DOHH2 (cell line): ENCODE data around the gene VDAC2.

Experiments used
- H3F3A ChIP-seq: fragments of 200-600 bp; sonication (generic), shearing (Covaris generic); 2 replicates; pipeline ENCODE4 v1.6.0; 2016; ENCODE audit warnings: antibody characterized with exemption, mild to moderate bottlenecking; ENCODE audit not compliant: control insufficient read depth, insufficient read depth
- H3K27ac ChIP-seq: fragments of 200-600 bp; sonication (generic); 2 replicates; pipeline ENCODE4 v1.5.1; 2014; ENCODE audit warnings: low read depth, mild to moderate bottlenecking, low read length, moderate library complexity
- H3K27me3 ChIP-seq: fragments of 200-600 bp; sonication (generic); 2 replicates; pipeline ENCODE4 v1.6.1; 2014; ENCODE audit warnings: mild to moderate bottlenecking, low read length, mixed read lengths; ENCODE audit not compliant: control insufficient read depth
- H3K36me3 ChIP-seq: fragments of 200-600 bp; sonication (generic); 2 replicates; pipeline ENCODE4 v1.6.1; 2014; ENCODE audit warnings: mild to moderate bottlenecking, low read length, moderate library complexity, mixed read lengths; ENCODE audit not compliant: control insufficient read depth
- H3K4me1 ChIP-seq: fragments of 200-600 bp; sonication (generic); 2 replicates; pipeline ENCODE4 v1.6.1; 2014; ENCODE audit warnings: mild to moderate bottlenecking, low read length, mixed read lengths; ENCODE audit not compliant: control insufficient read depth
- H3K4me2 ChIP-seq: fragments of 200-600 bp; sonication (generic); 2 replicates; pipeline ENCODE4 v1.6.0; 2014; ENCODE audit warnings: mild to moderate bottlenecking, low read length, moderate library complexity
- H3K4me3 ChIP-seq: fragments of 200-600 bp; sonication (generic); 2 replicates; pipeline ENCODE4 v1.5.1; 2014; ENCODE audit warnings: mild to moderate bottlenecking, low read length, mixed read lengths
- H3K79me2 ChIP-seq: fragments of 200-600 bp; sonication (generic); 2 replicates; pipeline ENCODE4 v1.6.1; 2014; ENCODE audit warnings: mild to moderate bottlenecking, low read length, mixed read lengths; ENCODE audit not compliant: control insufficient read depth
- H3K9me2 ChIP-seq: fragments of 200-600 bp; sonication (generic); replicated peaks from 2 replicates; pipeline ENCODE4 v1.6.1; 2014; ENCODE audit warnings: mild to moderate bottlenecking, low read length, mixed read lengths; ENCODE audit not compliant: control insufficient read depth
- H3K9me3 ChIP-seq: fragments of 200-600 bp; sonication (generic); 2 replicates; pipeline ENCODE4 v1.6.1; 2014; ENCODE audit warnings: antibody characterized with exemption, low read length, mixed read lengths; ENCODE audit not compliant: control insufficient read depth, insufficient read depth
- H4K20me1 ChIP-seq: fragments of 200-600 bp; sonication (generic); 2 replicates; pipeline ENCODE4 v1.6.0; 2014; ENCODE audit warnings: low read depth, mild to moderate bottlenecking, antibody characterized with exemption, low read length, moderate library complexity; ENCODE audit not compliant: control insufficient read depth, insufficient read depth
- EZH2phosphoT487 ChIP-seq: fragments of 200-600 bp; sonication (generic); IDR thresholded peaks from 2 replicates; pipeline ENCODE4 v1.6.1; 2017; ENCODE audit warnings: borderline replicate concordance, mild to moderate bottlenecking, antibody characterized with exemption, low read length, moderate library complexity, mixed read lengths
- TF ChIP-seq, protein P1 (sequence below): fragments of 200-600 bp; sonication (generic); IDR thresholded peaks from one replicate; pipeline ENCODE4 v1.5.1; 2014; ENCODE audit warnings: antibody characterized with exemption, mild to moderate bottlenecking, low read depth, low read length; ENCODE audit not compliant: poor library complexity, severe bottlenecking

The VDAC2 gene

DNA sequence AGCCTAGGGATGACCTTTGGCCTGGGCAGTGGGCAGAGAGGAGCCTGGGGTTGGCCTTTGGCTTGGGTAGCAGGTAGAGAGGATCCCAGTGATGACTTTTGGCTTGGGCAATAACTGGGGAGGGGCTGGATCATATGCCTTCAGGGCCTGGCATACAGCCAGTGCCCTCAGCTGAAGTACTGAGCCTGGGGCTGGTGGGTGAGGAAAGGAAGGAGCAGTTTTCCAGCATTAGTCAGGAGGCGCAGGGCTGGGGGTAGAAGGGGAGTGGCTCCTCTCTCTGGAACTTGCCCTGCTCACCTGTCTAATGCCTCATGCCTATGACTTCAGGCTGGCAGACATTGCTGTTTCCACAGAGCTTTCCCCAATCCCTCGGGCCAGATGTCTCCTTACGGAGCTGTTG lies 40.3 kb downstream of the VDAC2 start:
- Histone ChIP-seq H3K79me2 (no peaks in the 10 kb centered on the region), H3K4me2 (no peak overlapping the region), H3F3A (no peaks in the 10 kb centered on the region), H4K20me1 (no peaks in the 10 kb centered on the region), H3K27me3 (no peaks in the 10 kb centered on the region), H3K4me3 (no peak overlapping the region), H3K27ac (no peak overlapping the region), H3K9me2 (no peaks in the 10 kb centered on the region), H3K36me3 (no peaks in the 10 kb centered on the region), H3K9me3 (peaks cover 7% of the 10 kb centered on the region), H3K4me1 (no peaks in the 10 kb centered on the region)
- TF ChIP-seq, protein P1, sequence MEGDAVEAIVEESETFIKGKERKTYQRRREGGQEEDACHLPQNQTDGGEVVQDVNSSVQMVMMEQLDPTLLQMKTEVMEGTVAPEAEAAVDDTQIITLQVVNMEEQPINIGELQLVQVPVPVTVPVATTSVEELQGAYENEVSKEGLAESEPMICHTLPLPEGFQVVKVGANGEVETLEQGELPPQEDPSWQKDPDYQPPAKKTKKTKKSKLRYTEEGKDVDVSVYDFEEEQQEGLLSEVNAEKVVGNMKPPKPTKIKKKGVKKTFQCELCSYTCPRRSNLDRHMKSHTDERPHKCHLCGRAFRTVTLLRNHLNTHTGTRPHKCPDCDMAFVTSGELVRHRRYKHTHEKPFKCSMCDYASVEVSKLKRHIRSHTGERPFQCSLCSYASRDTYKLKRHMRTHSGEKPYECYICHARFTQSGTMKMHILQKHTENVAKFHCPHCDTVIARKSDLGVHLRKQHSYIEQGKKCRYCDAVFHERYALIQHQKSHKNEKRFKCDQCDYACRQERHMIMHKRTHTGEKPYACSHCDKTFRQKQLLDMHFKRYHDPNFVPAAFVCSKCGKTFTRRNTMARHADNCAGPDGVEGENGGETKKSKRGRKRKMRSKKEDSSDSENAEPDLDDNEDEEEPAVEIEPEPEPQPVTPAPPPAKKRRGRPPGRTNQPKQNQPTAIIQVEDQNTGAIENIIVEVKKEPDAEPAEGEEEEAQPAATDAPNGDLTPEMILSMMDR, result no peak
- TF ChIP-seq EZH2phosphoT487, result no peak

DNA sequence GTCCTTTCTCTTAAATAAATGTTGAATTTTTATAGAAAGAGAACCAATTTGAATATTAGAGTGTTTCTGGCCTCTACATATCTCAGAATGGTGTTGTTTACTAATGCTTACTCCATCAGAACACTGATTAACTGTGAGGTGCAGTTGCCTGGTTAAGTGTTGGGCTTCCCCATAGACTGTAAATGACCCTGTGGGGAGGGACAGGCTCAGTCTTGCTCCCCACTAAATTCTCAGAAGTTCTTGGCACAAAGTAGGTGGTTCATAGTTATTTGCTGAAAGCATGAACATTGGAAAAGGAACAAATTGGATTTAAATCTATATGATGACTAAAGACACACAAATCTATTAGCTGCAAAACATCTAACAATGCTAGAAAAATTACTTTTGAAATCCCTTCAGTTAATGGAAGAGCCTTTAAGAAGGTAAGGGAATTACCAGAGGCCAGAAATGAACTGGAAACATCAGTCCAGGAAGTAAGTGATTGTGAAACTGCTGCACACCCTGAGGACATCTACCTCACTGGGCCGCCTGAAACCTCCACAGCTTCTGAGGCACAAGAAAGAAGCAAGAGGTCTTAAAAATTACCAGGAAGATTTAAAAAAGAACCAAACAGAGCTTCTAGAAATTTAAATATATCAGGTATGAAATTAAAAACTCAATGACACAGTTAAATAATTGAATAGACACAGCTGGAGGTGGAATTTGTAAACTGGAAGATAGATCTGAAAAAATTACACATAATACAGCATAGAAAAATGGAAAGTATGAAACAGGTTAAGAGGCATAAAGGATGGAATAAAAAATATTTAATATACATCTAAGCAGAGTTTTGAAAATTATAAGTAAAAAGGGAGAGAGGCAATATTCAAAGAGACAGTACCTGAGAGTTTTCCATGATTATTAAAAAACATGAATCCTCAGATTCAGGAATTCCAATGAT lies 43.0 kb downstream of the VDAC2 start:
- Histone ChIP-seq H4K20me1 (no peaks in the 10 kb centered on the region), H3K27ac (no peak overlapping the region)
- TF ChIP-seq EZH2phosphoT487, result no peak

DNA sequence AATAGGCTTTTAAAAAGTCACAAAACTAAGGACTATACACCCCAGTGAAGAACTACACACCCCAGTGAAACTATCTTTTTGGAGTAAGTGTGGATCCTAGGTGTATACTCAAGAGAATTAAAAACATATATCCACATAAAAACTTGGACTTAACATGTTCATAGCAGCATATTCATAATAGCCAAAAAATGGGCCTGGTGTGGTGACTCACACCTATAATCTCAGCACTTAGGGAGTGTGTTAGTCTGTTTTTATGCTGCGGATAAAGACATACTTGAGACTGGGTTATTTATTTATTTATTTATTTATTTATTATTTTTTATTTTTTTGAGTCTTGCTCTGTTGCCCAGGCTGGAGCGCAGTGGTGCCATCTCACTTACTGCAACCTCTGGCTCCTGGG lies 44.1 kb downstream of the VDAC2 start:
- no peak overlapping the region for H3K27ac ChIP-seq
- peaks cover 7% of the 10 kb centered on the region for H3K9me3 ChIP-seq
- H3K27me3 ChIP-seq, result no peaks in the 10 kb centered on the region
- TF ChIP-seq, protein P1, result no peak
- no peak for TF ChIP-seq EZH2phosphoT487
- no peaks in the 10 kb centered on the region for H4K20me1 ChIP-seq
- H3F3A ChIP-seq, result no peaks in the 10 kb centered on the region
- H3K4me3 ChIP-seq, result no peak overlapping the region
- no peak overlapping the region for H3K4me2 ChIP-seq
- H3K9me2 ChIP-seq, result no peaks in the 10 kb centered on the region
- H3K79me2 ChIP-seq, result no peaks in the 10 kb centered on the region
- no peaks in the 10 kb centered on the region for H3K36me3 ChIP-seq
- H3K4me1 ChIP-seq, result no peaks in the 10 kb centered on the region

More for the DNA sequence above, 43.0 kb downstream of the VDAC2 start:
- Histone ChIP-seq H3K4me2 (no peak overlapping the region), H3K9me3 (peaks cover 7% of the 10 kb centered on the region), H3K4me3 (no peak overlapping the region), H3K36me3 (no peaks in the 10 kb centered on the region), H3K79me2 (no peaks in the 10 kb centered on the region), H3K27me3 (no peaks in the 10 kb centered on the region), H3F3A (no peaks in the 10 kb centered on the region), H3K4me1 (no peaks in the 10 kb centered on the region), H3K9me2 (no peaks in the 10 kb centered on the region)

DNA sequence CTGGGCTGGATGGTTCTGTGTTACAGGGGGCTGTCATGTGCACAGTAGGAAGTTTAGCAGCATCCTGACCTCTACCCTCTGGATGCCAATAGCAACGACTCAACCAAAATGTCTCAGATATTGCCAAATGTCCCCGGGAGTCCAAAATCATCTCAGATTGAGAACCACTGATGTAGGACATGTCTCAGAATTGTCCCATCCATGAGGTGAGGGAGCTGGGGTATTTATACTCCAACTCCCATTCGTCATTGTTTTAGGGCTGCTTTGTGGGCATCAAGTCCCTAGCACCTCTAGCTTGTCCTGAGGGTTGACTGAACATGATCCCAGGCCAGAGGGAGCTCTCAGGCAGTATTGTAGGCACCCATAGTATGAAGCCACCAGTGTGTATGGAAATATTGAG lies 50.4 kb downstream of the VDAC2 start:
- no peak overlapping the region for H3K27ac ChIP-seq
- H3K9me2 ChIP-seq, result no peaks in the 10 kb centered on the region
- H3K4me2 ChIP-seq, result no peak overlapping the region
- no peaks in the 10 kb centered on the region for H3K9me3 ChIP-seq
- no peaks in the 10 kb centered on the region for H3K4me1 ChIP-seq
- no peaks in the 10 kb centered on the region for H3F3A ChIP-seq
- H3K4me3 ChIP-seq, result no peak overlapping the region
- H4K20me1 ChIP-seq, result no peaks in the 10 kb centered on the region
- H3K27me3 ChIP-seq, result no peaks in the 10 kb centered on the region
- TF ChIP-seq EZH2phosphoT487, result no peak
- TF ChIP-seq, protein P1, result no peak
- no peaks in the 10 kb centered on the region for H3K36me3 ChIP-seq
- no peaks in the 10 kb centered on the region for H3K79me2 ChIP-seq
